ENCODE data around the gene FALEC.
"Not testable (repeated sequence)": the region's sequence is repeated elsewhere in the genome, so short reads cannot be mapped to it uniquely, and the experiment has no call there.

Gene FALEC

DNA sequence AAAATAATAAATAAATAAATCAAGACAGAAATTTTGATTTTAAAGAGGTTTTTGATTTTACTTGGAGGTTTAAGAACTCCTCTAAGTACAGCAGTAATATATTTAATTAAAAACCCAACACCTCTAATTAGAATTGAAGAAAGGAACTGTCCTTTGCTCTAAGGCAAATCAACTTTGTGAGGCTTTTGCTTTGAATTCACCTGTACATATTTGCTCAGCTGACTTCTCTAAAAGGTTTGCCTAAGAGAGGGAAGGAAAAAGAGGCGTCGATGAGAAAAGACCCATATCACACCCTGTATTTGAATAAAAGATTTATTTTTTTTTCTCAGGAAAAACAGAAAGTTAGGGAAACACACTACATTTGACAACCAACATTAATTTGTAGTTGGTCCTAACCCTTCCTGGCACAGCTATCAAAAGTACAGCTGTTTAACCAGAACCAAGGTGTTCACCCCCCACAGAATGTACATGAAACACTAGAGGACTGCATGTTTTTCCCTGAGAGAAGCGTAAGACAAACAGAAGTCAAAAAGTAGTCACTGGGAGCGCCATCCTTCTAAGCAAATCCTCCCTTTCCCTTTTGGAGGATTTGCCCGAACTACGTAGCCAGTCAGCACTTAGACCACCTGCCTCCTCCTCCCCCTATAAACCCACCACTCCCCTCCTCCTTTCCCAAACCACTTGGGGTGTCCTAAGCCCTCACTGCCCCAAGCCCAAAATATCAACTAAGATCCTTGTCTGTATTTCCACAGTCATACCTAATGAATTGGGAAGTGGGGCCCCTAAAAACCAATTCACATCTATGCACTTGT, 58.9 kb downstream of the FALEC start:
- DNase-seq (ENCODE audit: low read depth in 1 of 2, low spot score in 1 of 2), result no peak

DNA sequence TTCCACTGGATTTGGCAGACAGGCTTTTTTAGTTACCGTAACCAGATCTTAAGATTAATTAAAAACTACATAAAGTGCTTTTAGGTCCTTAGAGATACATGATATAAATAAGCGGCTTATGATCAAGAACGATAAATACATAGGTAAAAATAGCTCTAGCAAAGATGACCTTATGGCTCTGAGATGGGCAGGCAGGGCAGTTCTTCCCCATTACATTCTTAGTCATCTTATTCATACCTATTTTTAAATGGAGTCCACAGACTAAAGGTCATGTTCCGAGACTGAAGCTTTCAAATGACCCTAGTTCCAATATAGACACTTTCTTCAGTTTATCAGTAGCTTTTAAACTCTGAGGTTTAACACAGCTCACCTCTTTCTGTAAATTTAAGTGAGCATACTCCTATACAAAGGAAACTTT, 59.5 kb downstream of the FALEC start:
- no peak for DNase-seq (ENCODE audit: low read depth in 1 of 2, low spot score in 1 of 2)

DNA sequence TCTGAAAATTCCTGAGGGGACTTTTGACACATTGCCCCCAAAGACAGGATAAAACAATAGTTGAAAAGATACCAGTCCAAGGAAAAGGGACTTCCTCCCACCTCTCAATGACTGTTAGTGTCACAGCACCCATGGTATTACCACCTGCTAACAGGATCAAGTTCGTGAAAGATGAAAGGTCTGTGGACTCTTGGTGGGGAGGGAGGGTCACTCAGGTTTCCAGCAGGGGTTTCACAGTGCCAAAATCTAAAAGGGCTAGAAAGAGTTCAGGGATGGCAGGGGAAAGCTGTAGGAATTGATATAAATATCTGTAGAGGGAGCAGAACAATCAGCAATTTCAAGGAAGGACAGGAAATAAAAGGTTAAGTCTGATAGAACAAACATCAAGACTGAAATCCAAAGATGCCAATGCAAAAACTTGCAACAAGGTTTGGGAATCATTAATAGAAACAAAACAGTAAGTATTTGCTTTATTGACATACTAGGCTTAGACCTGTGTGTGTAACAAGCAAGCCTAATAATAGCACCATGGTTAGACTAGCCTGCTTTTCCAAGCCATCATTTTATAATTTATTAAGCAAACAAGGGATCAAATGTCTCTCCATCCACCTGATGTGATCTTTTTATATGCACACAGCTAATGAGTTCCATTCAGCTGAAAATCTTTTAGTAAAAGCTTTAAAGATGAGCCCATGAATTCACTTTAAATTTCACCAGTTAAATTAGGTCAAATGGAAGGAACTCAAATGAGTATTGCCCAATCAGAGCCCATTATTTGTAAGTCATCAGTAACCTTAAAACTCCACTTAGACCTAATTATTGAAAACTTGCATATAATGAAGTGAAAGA, 60.2 kb downstream of the FALEC start:
- DNase-seq (ENCODE audit: low read depth in 1 of 2, low spot score in 1 of 2), result no peak

DNA sequence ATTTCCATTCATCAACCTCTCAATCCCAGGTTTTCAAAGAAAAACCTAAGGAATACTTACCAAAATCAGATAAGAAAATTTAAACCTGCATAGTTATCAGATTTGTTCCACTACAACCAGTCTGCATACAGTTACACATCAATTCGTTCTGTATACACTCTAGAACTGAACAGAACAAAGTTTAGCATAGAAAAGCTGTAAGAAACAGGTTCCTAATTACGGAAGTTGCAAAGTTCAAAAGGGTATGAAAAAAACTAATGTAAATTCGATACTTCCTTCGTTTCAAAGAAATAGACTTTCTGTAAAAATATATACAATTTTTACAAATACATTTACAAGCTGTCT, 60.8 kb downstream of the FALEC start:
- DNase-seq (ENCODE audit: low read depth in 1 of 2, low spot score in 1 of 2), result no peak

DNA sequence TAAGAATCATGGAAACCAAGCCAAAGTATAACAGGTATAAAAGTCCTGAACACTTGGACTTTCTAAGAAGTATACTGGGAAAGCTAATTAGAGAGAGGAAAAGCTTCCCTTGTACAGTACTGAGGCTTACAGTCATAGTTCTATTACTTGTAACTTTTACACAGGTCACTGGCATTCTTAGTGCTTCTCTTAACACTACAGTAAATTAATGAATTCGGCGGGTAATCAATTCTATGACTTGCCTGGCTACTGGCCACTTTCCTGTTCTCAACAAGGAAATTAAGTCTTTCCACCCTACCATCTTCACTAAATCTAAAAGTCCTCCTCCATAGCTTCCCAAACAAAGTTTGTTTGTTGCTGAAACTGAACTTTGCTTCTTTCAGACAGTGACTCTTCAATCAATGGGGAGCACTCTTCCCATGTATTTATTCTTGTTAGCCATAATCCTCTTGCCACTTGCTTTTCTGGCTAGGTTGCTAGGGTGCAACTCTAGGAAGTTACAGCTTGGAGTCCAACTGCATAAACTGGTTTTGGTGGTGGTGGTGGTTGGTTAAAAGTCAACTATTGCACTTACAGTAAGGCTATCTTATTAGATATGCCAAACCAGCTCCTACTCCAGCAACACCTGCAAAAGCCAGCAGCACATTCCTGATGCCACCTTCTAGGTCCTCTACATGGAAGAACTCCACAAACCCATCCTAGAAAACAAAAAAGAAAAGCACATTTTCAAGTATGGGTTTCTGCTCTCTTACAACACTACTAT, 61.4 kb downstream of the FALEC start:
- no peak for DNase-seq (ENCODE audit: low read depth in 1 of 2, low spot score in 1 of 2)

DNA sequence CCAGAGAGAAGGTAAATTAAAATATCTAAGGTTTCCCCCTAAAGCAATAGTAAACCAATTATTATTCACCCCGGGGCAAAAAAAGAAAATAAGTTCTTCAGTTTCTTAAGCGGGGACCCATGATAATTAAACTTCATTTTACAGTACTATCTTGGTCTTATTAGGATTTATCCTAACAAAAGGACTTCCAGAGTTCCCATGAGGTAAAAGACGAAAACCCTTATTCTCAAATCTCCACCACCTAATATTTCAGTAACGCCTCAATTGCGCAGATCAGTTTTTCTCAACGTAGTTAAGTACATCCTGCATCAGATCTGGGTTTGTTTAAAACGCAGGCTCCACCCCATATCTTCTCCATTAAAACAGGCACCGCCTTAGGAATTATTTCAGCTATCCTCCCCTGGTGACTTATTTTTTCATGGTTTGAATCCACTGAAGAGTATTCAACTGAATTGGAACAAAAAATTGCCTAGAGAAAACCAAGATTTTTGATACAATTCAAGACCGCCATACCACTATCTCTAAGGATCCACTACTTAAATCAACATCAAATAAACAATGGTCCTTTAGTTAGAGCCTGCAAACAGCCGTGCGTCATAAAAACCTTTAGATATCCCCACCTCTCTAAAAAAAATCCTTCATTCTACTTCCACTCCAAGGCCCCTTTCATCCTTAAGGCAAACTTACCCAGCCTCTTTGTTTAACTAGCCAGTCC, 62.2 kb downstream of the FALEC start:
- DNase-seq (ENCODE audit: low read depth in 1 of 2, low spot score in 1 of 2), result no peak

DNA sequence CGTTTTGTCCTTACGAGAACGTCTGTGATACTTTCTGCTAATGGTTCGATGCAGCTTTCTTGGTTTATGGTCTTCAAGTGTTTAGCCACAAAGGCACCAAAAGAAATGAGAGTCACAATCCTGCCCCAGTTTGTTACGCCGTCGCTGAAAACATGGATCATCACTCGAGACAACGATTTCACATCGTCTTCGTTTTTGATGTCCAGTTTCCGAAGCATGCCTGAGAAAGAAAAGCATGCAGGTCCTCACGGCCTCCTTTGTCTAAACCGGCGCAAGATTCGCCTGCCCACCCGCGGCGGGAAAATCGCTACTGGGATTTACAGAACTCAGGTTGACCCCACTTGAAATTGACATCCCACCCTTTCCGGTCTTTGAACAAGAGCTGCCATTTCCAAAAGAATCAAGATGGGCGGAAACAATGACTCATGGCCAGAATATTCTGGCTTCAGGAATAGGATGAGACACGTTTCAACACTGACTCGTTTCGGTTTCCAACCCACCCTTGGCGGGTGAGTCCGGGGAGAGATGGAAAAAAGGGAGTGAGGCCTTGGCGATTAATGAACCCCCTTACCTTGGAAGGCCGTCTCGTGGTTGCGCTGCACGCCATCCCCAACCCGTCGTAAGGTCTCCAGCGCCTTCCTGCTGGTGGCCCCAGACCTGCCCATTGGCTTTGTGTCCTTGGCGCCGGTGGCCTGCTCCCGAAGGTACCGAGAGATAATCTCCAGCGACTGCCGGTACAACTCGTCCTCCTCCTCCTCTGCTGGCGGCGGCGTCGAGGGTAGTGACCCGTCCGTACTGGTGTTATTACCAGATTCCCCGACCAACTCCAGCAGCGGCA, 62.9 kb downstream of the FALEC start:
- peak in 1 of 2 donors; percentile 81 for DNase-seq (ENCODE audit: low read depth in 1 of 2, low spot score in 1 of 2)

DNA sequence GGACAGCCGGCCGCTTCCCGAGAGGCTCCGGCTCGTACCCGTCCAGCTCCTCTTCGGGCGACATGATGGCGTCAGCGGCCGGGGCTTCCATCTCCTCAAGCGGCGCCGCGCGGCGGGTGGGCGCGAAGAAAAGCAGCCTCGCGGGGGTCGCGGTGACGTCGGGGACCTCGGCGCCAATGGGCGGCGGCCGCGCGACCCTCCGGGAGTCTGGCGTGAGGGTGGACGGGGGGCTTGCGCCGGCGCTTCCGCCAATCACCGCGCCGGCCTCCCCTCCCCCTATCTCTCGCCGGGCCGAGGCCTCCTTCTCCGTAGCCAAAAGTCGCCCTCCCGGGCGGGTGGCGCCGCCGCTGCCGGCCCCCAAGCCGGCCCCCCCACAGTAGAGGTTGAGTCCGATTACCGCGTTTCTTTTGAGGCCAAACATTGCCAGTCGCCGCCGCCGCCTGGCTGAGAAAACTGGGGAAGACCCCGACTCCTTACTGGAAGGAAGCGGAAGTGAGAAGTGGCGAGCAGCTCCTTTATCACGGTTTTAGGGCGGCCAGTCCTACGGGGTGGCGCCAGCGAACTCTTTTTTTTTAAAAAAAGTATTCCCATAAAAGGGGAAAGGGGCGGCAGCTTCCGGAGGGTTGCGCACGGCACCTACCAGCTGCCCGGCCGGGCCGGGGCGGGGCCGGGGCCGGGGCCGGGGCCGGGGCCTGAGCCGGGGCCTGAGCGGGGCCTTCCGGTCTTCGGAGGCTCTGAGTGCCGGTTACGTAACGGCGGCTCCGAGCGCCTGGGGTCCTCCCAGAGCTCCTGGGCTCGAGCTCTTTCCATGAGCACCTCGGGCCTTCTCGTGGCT, 63.8 kb downstream of the FALEC start, which contains the start of gene MCL1:
Gene MCL1 (minus strand): TSS at position 501 of the 835 bp plus-strand sequence. CDS start 80 bp downstream, at position 421.
- peak; percentile 67 to 84 for DNase-seq (ENCODE audit: low read depth in 1 of 2, low spot score in 1 of 2)

DNA sequence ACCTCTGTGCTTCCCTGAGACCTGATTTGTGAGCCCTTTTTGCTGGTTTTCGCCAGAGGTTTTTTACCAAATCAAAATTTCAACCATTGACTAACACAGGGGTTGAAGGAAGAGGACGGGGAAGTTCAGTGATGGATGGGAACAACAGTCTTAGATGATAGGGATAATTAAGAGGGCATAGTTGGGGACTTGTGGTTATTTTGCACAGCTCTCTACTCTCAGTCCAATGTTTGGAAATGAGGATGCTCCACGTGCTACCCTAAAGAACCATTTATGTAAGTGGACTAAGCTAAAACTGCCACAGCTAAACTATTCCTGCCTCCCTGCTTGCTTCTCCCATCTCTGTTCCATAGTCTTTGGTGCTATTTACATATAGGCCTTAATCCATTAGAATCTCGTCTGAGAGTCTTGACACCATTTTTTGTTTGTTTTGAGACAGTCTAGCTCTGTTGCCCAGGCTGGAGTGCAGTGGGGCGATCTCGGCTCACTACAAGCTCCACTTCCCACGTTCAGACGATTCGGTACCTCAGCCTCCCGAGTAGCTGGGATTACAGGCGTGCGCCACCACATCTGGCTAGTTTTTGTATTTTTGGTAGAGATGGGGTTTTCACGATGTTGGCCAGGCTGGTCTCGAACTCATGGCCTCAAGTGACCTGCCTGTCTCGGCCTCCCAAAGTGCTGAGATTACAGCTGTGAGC, 64.5 kb downstream of the FALEC start:
- no peak for DNase-seq (ENCODE audit: low read depth in 1 of 2, low spot score in 1 of 2)

DNA sequence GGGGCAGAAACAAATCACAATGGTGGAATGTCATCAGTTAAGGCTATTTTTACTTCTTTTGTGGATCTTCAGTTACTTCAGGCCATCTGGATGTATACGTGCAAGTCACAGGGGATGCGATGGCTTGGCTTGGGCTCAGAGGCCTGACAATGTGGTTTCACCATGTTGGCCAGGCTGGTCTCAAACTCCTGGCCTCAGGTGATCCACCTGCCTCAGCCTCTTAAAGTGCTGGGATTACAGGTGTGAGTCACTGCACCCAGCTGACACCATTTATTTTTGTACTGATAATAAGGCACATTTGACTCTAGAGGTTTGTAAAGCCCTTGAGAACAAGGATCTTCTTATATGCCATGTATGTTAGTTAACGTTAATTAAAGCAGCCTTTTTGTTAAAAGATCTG, 65.4 kb downstream of the FALEC start:
- not testable (repeated sequence) for DNase-seq (ENCODE audit: low read depth in 1 of 2, low spot score in 1 of 2)

DNA sequence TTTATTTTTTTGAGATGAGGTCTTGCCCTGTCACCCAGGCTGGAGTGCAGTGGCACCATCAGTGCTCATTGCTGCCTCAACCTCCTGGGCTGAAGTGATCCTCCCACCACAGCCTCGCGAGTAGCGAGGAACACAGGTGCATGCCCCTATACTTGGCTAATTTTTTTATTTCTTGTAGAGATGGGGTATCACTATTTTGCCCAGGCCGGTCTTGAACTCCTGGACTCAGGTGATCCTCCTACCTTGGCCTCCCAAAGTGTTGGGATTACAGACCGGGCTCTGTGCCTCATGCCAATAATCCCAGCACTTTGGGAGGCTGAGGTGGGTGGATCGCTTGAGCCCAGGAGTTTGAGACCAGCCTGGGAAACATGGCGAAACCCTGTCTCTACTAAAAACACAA, 65.9 kb downstream of the FALEC start:
- DNase-seq (ENCODE audit: low read depth in 1 of 2, low spot score in 1 of 2), result not testable (repeated sequence)

DNA sequence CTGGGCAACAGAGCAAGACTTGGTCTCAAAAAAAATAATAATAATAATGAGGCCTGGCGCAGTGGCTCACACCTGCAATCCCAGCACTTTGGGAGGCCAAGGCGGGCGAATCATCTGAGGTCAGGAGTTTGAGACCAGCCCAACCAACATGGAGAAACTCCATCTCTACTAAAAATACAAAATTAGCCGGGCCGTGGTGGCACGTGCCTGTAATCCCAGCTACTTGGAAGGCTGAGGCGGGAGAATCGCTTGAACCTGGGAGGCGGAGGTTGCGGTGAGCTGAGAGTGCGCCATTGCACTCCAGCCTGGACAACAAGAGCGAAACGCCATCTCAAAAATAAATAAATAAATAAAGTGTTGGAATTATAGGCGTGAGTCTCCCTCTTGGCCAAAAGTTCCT, 66.4 kb downstream of the FALEC start:
- not testable (repeated sequence) for DNase-seq (ENCODE audit: low read depth in 1 of 2, low spot score in 1 of 2)

DNA sequence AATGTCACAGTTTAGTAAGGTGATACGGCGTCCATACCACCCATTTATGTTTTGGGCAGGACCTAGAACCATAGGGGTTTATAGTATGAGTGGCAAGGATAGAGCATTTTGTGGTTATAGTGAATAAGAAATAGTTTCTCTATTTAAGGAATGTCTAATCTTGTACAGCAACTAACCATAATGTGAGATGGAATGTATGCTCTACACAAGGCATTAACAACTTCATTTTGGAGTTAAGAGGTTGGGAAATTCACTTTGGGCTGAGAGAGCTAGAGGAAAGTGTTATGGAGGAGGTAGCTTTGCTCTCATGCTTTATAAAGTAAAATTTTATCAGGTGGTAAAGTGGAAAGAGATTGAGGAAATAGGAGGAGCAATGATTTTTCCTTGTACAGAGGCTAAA, 66.8 kb downstream of the FALEC start:
- DNase-seq (ENCODE audit: low read depth in 1 of 2, low spot score in 1 of 2), result no peak
